GM18499 (cell line): ENCODE measurements around the gene RERE.

ENCODE experiments used
- ATAC-seq: cut with Tn5 transposase; IDR thresholded peaks from one replicate; pipeline ENCODE4 v1.9.1; 2021; ENCODE audit warnings: moderate number of reproducible peaks; ENCODE audit not compliant: insufficient read depth, unreplicated experiment

The RERE gene

DNA sequence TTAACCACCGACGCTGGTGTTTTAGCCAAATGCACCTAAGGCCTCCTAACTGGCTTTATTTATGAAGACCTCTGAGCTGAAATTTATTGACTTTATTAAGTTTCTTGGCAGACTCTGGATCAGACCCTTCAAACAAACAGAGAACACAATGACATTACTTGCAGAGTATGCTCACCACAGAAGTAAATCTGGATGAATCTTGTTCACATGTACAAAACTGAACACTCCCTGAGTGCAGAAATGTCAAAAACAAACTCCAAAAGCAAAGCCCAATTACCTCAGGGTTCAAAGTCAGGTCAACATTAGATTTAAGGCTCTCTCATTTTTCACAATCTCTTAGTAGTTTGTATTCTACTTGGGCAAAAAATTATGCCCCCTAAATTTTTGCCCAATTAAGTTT, 280.9 kb downstream of the RERE start:
- ATAC-seq, result no peak

DNA sequence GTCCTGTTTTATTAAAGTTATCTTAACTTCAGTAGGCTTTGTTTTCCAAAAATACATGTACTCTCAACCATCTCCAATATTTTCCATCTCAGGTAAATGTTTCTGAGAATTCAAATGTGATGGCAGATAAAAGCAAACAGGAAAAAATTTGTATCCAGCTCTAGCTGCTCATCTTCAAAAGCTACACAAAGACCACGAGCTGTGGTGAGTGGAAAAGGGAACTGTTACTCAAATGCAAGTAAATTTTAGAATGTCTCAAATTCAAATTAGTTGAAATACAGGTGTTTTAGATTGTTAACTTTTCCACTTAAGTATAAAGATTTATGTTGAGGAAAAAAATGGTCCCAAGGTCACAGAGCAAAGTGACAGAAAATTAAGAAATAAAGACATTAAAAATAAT, 283.5 kb downstream of the RERE start:
- ATAC-seq, result no peak

GRCh38 chr1:8533124-8533523, 284.3 kb downstream of the RERE start:
- no peak for ATAC-seq

GRCh38 chr1:8529901-8530300, 287.5 kb downstream of the RERE start:
- ATAC-seq, result no peak

GRCh38 chr1:8527941-8528340, 289.5 kb downstream of the RERE start:
- ATAC-seq, result no peak

- no peak for ATAC-seq
Measured at GRCh38 chr1:8525558-8526275, 291.7 kb downstream of the RERE start.

DNA sequence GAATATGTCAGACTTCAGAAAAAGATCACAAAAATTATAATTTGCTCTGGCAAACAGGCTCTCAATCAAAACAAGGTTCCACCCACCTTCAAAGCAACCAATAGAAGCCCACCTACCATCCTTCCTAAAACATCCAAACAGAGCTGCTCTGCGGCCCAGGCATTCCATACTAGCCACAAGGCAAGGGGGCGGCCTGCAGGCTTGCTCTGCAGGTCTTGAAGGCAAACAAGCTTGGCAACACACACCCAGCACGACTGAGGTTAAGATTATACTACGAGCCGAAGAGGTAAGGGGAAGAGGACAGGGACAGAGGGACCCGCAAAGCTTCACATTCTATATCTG, 292.3 kb downstream of the RERE start:
- ATAC-seq, result no peak

DNA sequence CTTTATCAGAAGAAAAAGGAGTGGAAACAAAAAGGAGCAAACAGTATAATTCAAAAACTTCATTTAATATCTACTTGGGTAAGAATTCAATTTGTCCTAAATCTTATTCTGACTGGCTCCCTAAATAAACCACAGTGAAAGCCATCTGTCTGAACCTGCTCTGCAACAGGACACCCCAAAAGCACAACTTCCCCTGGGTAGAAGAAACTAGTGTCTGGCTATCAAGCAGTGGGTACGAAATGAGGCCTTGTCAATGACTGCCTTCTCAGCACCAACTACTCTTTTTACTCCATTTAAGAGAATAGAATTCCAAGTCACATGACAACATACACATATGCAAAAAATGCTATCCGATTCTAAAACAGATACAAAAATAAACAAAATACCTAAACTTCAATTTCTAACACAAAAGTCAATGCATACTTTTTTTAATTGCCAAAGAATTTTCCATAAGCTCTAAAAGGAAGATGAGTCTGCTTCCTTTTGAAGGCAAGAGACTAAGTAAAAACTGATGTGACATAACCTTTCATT, 292.7 kb downstream of the RERE start:
- no peak for ATAC-seq

DNA sequence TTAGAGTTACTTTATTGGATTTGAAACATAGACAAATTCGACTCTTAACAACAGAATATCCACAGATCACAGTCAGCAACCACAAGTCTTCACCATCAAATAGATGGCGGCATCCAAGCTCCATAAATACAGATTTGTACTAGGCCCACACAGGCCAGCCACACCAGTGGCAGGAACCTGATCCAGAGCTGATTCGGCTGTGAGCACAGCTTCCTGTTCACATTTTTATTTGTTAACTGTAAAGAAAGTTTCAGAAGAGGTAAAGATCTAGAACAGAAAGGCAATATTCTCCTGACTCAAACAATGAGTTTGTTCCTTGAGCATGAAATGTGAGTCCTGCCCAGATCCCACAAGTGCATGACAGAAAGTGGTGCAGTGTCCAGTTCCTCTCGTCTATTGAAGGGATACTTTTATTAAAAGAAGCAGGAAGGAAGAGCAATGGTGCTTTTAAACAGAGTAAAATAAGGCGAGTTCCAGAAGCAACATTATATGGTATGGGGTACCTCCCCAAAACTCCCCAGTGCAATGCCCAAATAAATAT, 293.7 kb downstream of the RERE start:
- no peak for ATAC-seq

DNA sequence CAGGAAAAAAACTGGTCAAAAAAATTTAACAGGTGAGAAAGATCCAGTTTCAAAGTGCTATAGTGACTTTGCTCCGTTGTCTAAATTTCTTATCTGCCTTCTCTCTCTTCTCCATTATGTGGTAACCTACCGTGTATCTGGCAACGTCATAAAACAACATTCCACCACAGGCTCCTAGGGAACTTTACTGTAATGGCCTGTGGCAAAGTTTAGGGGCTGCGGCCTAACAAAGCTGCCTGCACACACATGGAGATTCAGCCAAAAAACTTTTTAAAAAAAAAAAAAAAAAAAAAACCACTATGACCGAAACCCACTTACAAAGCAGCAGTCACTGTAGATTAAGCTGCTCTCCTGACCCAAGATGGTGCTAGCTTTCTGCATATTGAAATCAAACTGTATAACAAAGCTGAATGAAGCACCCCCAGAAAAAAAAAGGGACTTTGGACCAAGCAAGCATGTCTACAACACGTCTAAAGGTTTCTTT, 296.9 kb downstream of the RERE start:
- ATAC-seq, result no peak

DNA sequence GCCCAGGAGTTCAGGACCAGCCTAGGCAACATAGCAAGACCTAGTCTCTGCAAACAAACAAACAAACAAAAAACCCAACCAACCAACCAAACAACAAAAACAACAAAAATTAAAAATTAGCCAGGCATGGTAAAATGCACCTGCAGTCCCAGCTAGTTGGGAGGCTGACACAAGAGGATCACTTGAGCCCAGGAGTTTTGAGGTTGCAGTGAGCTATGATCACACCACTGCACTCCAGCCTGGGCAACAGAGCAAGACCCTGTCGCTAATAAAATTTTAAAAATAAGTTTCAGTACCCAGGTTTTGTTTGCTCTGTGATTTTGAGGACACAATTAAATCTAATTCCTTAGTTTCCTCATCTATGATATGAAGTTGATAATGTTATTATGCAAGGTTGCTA, 298.3 kb downstream of the RERE start:
- no peak for ATAC-seq

DNA sequence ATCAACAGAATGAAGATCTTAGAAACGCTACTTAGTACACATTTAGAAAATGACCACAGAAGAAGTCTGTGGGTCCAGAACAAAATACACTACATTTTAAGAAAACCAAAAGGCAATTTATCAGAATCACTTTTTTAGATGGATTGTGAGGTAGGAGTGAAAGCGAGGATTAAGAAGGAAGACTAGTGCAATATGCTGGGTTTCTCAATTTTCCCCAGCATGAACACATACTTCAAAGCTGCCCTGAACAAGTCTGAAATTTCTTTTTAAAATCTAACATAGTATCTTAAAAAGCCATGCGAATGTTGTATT, 299.0 kb downstream of the RERE start:
- ATAC-seq, result no peak

GRCh38 chr1:8517661-8518489, 299.6 kb downstream of the RERE start:
- ATAC-seq, result no peak

DNA sequence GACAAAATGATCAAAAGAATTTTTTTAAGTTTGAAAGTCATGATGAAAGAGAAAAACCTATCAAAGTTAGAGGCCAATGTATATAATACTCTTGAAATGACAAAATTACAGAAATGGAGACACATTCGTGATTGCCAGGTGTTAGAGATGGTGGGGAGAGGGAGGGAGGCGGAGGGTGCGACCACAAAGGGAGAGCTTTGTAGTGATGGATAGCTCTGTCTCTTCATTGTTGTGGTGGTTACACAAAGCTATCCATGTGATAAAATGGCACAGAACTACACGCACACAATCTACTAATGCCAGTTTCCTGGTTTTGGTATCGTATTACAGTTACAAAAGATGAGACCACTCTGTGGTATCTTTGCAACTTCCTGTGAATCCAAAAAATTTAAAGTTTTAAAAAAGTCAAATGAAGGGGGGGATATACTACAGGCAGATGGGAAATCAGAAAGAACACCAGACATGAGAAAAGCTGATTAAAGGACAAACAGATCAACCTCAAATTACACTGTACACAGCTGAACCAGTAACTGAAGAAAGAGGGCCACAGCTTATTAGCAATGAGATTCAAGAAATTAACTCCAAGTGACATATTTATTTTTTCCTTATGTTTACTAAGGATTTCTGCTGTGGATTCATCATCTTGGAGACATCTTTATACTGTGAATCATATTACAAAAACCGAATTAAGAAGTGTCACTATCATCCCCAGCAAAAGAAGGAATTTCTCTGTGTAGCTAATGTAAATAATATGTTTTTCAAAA, 300.5 kb downstream of the RERE start:
- ATAC-seq, result no peak

DNA sequence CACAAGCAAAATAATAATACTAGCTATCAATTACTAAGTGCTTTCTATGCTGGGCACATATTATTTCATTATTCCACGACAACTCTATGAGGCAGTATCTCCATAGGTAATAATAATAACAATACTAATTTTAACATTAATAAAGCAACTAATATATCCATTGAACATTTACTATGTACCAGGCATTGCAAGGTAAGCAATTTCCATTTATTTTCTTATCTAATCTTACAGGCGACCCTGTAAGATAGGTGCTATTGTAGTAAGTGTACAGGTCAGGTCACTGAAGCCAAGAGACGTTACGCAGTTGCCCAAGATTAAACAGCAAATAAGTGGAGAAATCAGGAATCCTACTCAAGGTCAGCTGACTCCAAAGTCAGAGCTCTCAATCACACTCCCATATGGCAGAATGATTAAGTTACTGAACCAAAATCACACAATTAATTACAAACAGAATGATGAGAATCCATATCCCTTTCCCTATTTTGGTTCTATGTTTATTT, 301.1 kb downstream of the RERE start:
- ATAC-seq, result no peak

DNA sequence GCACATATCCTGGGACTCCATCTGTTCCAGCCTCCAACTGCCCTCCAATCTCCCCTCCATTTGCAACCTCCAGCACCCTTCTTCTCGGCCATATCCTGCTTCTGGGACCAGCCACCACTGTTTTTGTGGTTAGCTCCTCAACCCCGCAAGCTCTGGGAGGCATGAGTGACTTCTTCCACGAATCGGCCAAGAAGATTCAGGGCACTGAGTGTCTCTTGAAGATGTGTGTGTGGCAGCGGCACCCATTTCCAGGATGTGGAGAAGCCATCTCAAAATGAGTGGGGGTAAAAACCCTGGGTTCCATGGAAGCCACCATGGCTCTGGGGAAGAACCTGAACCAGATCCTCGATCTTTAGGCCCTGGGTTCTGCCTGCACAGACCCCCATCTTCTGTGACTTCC, 304.9 kb downstream of the RERE start:
- no peak for ATAC-seq

DNA sequence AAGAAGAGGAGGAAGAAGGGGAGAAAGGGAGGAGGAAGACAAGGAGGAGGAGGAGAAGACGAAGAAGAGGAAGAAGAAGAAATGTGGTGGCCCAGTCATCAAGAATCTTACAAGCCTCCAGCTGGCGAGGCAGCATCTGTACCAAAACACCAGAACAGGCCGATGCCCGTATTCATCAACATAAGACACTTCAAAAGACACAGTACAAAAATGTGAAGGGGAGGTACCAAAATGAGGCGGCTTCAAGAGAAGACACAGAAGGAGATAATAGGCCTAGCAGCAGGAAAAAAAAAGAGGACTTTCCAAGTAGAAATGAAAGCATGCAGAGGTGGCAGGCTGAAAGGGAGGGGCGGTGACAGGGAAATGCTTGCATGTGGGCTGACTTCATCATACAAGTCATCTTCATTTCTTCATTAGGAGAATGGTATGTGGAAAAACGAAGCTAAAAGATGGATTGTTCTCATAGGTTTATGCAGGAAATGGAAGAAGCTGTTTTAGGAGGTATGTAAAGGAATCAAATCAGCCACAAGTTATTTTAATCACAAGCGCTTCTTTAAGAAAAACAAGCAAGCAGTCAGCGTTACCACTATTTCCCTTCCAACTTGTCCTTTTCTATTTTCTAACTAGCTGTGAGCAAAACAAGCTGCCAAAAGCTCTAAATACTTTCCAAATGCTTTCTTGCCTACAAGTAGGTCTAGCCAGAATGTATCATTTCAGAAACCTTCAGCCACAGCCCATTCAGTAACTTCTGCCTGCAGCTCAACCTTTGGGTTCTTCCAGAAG, 307.2 kb downstream of the RERE start:
- no peak for ATAC-seq

DNA sequence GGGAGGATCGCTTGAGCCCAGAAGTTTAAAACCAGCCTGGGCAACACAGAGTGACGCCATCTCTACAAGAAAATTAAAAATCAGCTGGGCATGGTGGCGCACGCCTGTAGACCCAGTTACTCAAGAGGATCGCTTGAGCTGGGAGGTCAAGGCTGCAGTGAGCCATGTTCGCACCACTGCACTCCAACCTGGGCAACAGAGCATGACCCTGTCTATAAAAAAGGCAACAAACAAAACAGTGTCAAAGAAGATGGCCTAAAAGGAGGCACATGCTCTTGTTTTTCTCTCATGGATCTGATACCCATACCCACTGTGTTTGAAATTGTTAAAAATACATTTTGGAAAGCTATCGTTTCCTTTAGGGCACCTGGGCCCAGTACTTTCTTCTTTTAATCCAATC, 307.9 kb downstream of the RERE start:
- no peak for ATAC-seq

GRCh38 chr1:8506995-8507615, 310.3 kb downstream of the RERE start:
- ATAC-seq, result no peak
